SJSA1 (cell line): ENCODE measurements around the gene ACTL10. TPM values are rescaled to one million over a fixed set of nuclear protein-coding genes. Genes with fewer than 3 reads are reported as not detected.

Experiments used
- DNase-seq, 2 experiments: peaks; one replicate each; pipeline ENCODE4 v3.0.0-alpha.2; 2015 to 2020; ENCODE audit warnings: low spot score in 2 of 2, low read depth in 1 of 2
- H3K27ac ChIP-seq: fragments of 250-450 bp; sonication (Bioruptor Pico); 2 replicates; pipeline ENCODE4 v1.5.1; 2020; ENCODE audit warnings: mild to moderate bottlenecking, moderate library complexity
- H3K27me3 ChIP-seq: fragments of 250-450 bp; sonication (Bioruptor Pico); replicated peaks from 2 replicates; pipeline ENCODE4 v1.5.1; 2020; ENCODE audit warnings: mild to moderate bottlenecking, moderate library complexity
- H3K36me3 ChIP-seq: fragments of 250-450 bp; sonication (Bioruptor Pico); 2 replicates; pipeline ENCODE4 v1.5.1; 2020; ENCODE audit warnings: mild to moderate bottlenecking
- H3K4me1 ChIP-seq: fragments of 250-450 bp; sonication (Bioruptor Pico); replicated peaks from 2 replicates; pipeline ENCODE4 v1.6.1; 2021; ENCODE audit warnings: mild to moderate bottlenecking
- H3K4me3 ChIP-seq: fragments of 250-450 bp; sonication (Bioruptor Pico); 2 replicates; pipeline ENCODE4 v1.5.1; 2020; ENCODE audit warnings: mild to moderate bottlenecking
- H3K9me3 ChIP-seq: fragments of 250-450 bp; sonication (Bioruptor Pico); replicated peaks from 2 replicates; pipeline ENCODE4 v1.5.1; 2020; ENCODE audit warnings: mild to moderate bottlenecking
- total RNA-seq: library from RNA; depleted of rRNA; stranded (reverse); fragments of >200 nt; shearing (Covaris generic); gene quantifications from 2 replicates; pipeline ENCODE4 v1.2.3, GENCODE V29; 2014

ACTL10 gene
- total RNA-seq, 1 experiment from 2014 or later = not detected

DNA sequence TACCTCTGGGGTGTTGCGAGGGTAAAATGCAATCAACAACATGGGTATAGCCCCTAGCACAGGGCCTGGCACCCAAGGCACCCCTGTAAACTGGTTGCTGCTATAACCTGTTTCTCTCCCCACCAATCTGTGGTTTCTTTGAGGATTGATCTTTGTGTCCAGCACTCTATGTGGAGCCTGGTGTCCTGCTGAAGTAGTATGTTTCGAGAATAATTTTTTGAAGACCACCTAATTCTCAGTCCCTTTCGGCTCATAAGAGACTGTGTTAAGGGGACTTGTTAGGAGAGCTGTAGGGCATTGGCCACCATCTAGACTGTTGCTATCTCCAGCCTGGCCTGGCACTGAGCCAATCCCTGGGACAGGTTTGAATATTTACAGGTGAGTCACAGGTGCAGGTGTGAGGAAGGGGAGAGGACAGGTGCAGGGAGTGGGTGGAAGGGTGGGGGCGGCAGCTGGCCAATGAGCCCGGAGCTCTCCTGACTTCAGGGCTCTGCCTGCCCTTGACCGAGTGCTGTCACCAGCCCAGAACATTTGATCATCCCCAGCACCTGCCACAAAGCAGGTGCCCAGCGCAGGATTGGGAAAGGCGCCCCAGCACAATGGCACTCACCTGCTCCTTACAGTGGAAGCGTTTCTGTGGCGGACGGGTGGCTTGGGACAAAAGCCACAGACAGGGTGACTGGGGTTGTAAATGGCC, 12.7 kb upstream of the ACTL10 start:
- Histone ChIP-seq H3K27ac (no peak overlapping the region), H3K9me3 (no peaks in the 10 kb centered on the region), H3K4me3 (no peak overlapping the region), H3K4me1 (peaks cover 7% of the 10 kb centered on the region; the same call in 1 of the 2 replicates), H3K27me3 (no peaks in the 10 kb centered on the region), H3K36me3 (peaks cover 34% of the 10 kb centered on the region)
- no peak for DNase-seq

DNA sequence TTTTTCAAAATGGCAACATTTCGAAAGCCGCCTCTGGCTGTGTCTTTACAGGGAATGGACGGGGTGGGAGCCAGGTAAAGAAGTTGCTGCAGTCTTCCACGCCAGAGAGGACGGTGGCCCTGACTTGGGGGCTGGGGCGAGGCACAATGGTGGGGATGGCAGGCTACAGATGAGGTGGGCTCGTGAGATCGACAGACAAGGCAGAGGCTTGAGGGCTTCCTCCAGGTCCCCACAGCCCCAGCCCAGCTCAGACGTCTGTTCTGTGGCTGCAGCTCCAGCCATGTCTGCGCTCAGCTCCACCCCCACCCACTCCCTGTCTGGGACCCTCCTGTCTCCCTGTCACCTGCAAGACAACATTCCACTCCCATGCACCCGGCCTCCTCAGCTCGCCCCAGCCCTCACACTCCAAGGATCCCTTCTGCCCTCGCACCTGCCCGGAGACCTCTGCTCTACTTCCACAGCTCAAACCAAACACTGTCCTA, 12.0 kb upstream of the ACTL10 start:
- Histone ChIP-seq H3K4me1 (peaks cover 3% of the 10 kb centered on the region; the same call in 1 of the 2 replicates), H3K36me3 (peaks cover 41% of the 10 kb centered on the region), H3K27ac (no peak overlapping the region), H3K27me3 (no peaks in the 10 kb centered on the region), H3K4me3 (no peak overlapping the region), H3K9me3 (no peaks in the 10 kb centered on the region)
- no peak for DNase-seq

DNA sequence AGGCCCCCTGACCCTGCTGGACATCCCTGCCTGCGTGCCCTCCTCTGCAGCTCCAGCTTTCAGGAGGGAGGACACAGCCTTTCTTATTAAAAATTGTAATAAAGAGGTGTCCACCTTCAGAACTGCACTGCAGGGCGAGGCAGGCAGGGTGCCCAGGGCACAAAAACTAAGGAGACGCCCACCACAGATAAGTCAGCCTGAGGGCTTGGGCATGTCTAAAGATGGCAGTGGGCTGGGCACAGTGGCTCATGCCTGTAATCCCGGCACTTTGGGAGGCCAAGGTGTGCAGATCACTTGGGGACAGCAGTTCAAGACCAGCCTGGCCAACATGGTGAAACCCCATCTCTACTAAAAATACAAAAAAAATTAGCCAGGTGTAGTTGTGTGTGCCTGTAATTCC, 11.6 kb upstream of the ACTL10 start:
- H3K9me3 ChIP-seq = no peaks in the 10 kb centered on the region
- H3K36me3 ChIP-seq = peaks cover 45% of the 10 kb centered on the region
- no peak for DNase-seq
- H3K27me3 ChIP-seq = no peaks in the 10 kb centered on the region
- no peak overlapping the region for H3K27ac ChIP-seq
- 0 out of 2 replicates have a peak, but pooled peaks cover 3% of the 10 kb centered on the region for H3K4me1 ChIP-seq
- no peak overlapping the region for H3K4me3 ChIP-seq

DNA sequence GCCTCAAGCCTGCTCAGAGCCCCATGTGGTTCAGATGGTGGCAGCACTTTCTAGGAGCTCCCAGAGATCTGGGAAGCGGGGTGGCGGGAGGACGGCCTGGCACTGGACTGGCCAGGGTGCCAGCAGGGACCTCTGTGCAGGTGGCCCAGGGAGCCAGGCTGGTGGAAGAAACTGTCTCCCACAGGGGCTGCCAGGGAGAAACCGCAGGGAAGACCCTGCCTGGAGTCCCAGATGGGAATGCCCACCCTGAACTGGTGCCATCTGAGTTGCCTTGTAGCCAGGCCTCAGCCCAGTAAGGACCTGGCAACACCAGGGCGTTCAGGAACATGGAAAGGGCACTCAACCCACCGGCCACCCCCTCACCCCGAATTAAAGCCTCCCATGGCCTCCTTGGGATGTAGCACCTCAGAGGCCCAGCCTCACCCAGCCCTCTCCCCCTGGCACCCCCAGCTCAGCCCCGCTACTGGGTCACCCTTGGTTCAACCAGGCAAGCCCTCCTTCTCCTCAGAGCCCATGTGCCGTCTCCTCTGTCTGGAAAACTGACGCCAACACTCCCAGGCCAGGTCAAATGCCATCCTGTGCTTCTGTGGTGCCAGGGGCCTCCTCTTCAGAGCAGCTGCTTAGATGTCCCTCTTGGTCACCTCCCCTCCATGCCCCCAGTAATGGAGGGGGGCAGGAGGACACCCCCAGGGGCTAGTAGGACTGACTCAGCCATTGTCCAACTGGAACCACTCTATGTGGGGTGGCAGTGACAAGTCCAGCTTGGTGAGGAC, 10.5 kb upstream of the ACTL10 start:
- Histone ChIP-seq H3K36me3 (peaks cover 55% of the 10 kb centered on the region), H3K4me3 (no peak overlapping the region), H3K27ac (no peak overlapping the region), H3K27me3 (no peaks in the 10 kb centered on the region), H3K4me1 (0 out of 2 replicates have a peak, but pooled peaks cover 3% of the 10 kb centered on the region), H3K9me3 (no peaks in the 10 kb centered on the region)
- DNase-seq = no peak

DNA sequence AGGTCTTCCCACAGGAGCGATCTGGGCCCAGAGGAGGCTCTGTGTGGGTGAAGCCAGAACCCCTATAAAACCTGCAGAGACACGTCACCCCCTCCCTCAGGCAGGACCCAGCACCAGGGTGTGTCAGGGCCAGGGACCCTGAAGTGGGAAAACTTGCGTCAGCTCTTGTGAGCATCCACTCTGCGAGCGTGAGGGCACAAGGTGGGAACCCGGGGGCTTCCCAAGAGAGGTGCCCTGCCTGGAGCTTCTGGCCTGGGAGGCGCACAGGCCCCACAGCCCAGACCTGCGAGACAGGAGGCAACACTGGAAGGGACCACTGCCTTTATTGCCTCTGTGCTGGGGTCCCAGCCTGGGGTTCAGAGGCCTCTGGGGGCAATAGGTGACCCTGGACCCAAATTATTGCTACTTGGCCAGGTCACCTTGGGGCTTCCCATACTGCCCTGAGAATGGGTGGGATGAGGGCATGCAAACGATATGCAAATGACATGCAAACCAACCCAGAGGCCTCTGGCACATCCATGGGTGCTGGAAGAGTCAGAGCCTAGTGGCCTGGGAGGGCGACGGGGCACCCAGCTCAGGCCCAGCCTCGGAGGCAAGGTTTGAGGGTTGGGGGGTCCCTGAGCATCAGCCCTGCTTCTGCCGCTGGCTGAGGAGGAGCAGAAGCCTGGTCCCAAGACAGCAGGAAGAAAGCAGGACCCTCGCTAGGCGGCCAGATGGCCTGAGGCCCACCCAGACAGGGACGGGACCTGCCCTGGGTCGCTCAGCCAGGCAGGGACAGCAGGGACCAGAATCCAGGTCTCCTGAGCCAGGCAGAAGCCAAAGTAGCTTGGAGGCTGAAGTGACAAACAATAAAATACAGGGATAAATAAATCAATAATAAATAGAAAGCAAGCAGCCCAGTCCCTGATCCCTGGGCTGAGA, 9.7 kb upstream of the ACTL10 start:
- no peak overlapping the region for H3K27ac ChIP-seq
- no peaks in the 10 kb centered on the region for H3K27me3 ChIP-seq
- no peak overlapping the region for H3K4me3 ChIP-seq
- DNase-seq = no peak
- H3K36me3 ChIP-seq = peaks cover 57% of the 10 kb centered on the region
- H3K4me1 ChIP-seq = 0 out of 2 replicates have a peak, but pooled peaks cover 3% of the 10 kb centered on the region
- H3K9me3 ChIP-seq = no peaks in the 10 kb centered on the region

DNA sequence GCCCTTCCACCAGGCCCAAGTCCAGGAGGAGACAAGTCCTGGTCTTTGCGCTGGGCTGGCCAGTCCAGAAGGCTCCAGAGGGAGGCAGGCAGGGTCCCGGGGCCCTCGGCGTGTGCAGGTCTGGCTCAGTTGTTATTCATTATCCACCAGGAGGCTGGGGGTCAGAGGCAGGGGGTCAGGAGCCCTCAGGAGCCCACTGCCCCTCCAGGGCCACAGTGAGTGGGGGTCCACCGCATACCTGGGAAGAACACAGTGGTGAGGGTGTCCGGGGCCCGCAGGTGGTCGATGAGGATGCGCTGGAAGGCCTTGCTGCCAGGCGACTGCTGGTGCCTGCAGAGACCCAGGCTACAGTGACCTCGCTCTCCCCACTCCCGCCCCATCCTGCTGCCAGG, 9.0 kb upstream of the ACTL10 start:
- Histone ChIP-seq H3K4me3 (no peak overlapping the region), H3K27ac (no peak overlapping the region), H3K4me1 (peaks cover 5% of the 10 kb centered on the region), H3K9me3 (no peaks in the 10 kb centered on the region), H3K27me3 (no peaks in the 10 kb centered on the region), H3K36me3 (peaks cover 59% of the 10 kb centered on the region)
- DNase-seq = no peak

GRCh38 chr20:33658510-33658909, 8.2 kb upstream of the ACTL10 start:
- Histone ChIP-seq H3K4me3 (no peak overlapping the region), H3K36me3 (peaks cover 64% of the 10 kb centered on the region), H3K27me3 (no peaks in the 10 kb centered on the region), H3K4me1 (peaks cover 12% of the 10 kb centered on the region), H3K27ac (no peak overlapping the region), H3K9me3 (no peaks in the 10 kb centered on the region)
- DNase-seq = no peak

DNA sequence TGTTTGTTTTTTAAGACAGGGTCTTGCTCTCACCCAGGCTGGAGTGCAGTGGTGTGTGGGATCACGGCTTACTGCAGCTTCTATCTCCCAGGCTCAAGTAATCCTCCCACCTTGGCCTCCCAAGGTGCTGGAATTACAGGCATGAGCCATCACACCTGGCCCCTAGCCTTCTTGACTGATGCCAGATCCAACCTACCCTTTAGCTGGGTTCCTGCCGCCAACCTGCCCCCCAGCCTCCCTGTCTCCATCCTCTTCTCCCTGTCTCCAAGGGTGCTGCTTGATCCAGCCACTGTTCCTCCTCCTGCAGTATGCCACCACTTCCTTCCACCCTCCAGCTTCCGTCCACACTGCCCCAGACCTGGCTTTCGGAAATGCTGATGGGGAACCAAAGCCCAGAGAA, 7.8 kb upstream of the ACTL10 start:
- DNase-seq = no peak
- no peaks in the 10 kb centered on the region for H3K27me3 ChIP-seq
- H3K27ac ChIP-seq = no peak overlapping the region

DNA sequence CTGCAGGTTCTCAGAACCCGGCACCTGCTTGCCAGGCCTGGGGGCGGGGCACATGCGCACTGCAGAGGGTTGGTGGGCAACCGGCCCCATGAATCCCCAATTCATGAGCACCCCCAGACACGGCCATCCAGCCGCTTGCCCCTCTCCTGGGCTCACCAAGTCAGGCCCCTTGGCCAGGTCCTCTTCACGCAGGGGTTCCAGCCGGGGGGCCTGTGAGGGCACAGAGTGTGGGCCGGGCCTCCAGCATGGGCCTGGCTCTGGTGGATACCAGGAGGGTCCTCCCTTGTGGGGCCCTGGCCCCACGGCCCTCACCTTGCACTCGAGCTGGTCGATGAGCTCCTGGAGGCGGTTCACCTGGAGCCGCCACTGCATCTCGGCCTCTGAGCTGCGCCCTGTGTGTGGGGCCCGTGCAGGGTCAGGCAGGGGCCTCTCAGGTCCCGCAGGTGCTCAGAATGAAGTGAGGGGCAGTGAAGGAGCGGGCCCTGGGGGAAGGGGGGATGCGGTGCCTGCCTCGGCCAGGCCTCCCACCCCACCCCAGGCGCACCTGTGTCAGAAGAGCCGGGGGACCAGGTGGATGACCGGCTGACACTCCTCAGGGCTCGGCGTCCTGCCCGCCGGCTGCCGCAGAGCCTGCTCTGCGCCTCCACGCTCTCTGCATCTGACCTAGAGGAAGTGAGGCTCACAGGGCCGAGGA, 7.3 kb upstream of the ACTL10 start:
- Histone ChIP-seq H3K9me3 (no peaks in the 10 kb centered on the region), H3K27ac (no peak overlapping the region), H3K4me1 (peaks cover 18% of the 10 kb centered on the region), H3K36me3 (peaks cover 67% of the 10 kb centered on the region), H3K4me3 (no peak overlapping the region), H3K27me3 (no peaks in the 10 kb centered on the region)
- DNase-seq = no peak

More for the DNA sequence above, 7.8 kb upstream of the ACTL10 start:
- Histone ChIP-seq H3K4me3 (no peak overlapping the region), H3K36me3 (peaks cover 67% of the 10 kb centered on the region), H3K9me3 (no peaks in the 10 kb centered on the region), H3K4me1 (peaks cover 13% of the 10 kb centered on the region)

- Histone ChIP-seq H3K9me3 (no peaks in the 10 kb centered on the region), H3K27me3 (no peaks in the 10 kb centered on the region)
Observed at GRCh38 chr20:33660035-33660684, 6.6 kb upstream of the ACTL10 start.

GRCh38 chr20:33660685-33661058, 6.1 kb upstream of the ACTL10 start:
- DNase-seq = no peak
- Histone ChIP-seq H3K4me1 (peaks cover 22% of the 10 kb centered on the region), H3K4me3 (no peak overlapping the region), H3K27me3 (no peaks in the 10 kb centered on the region), H3K9me3 (no peaks in the 10 kb centered on the region), H3K27ac (no peak overlapping the region), H3K36me3 (peaks cover 67% of the 10 kb centered on the region)

More at GRCh38 chr20:33660035-33660684, 6.6 kb upstream of the ACTL10 start:
- H3K4me3 ChIP-seq = no peak overlapping the region
- H3K36me3 ChIP-seq = peaks cover 67% of the 10 kb centered on the region
- DNase-seq = no peak
- no peak overlapping the region for H3K27ac ChIP-seq
- peaks cover 22% of the 10 kb centered on the region for H3K4me1 ChIP-seq

DNA sequence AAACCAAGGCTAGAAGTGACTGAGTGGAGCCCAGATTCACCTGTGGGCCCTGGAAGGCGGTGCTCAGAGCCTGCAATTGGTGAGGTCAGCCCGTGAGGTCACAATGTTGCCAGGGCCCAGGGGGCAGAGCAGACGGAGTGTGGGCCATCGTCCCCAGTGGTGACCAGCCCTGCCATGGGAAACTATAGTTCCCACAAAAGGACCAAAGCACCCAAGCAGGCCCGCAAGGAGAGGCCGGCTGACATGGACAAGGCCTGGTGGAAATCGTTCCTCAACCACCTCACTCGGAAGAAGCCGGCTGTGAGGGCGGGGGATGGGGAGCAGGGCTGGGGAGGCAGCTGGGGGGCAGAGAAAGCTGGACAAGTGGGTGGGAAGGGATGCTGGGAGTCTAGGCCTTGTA, 4.6 kb upstream of the ACTL10 start, which contains the start of gene C20orf144:
Gene C20orf144 (plus strand): TSS at position 156 of the 400 bp plus-strand sequence. CDS start 19 bp downstream, at position 175.
- Histone ChIP-seq H3K4me3 (peak within 1 kb of the TSS; percentile 65), H3K36me3 (peaks cover 64% of the 10 kb centered on the region), H3K4me1 (peaks cover 22% of the 10 kb centered on the region), H3K27ac (peak within 1 kb of the TSS; percentile 73), H3K27me3 (no peaks in the 10 kb centered on the region), H3K9me3 (no peaks in the 10 kb centered on the region)
- no peak for DNase-seq
